Ammon's horn (tissue), 1 donor: ENCODE data around the gene GDAP1L1.
"Not testable (repeated sequence)": the region's sequence is repeated elsewhere in the genome, so short reads cannot be mapped to it uniquely, and the experiment has no call there.

Experiments
- DNase-seq: peaks from one replicate; pipeline ENCODE4 v3.0.0-alpha.2; 2016; ENCODE audit warnings: low spot score

The GDAP1L1 gene

DNA sequence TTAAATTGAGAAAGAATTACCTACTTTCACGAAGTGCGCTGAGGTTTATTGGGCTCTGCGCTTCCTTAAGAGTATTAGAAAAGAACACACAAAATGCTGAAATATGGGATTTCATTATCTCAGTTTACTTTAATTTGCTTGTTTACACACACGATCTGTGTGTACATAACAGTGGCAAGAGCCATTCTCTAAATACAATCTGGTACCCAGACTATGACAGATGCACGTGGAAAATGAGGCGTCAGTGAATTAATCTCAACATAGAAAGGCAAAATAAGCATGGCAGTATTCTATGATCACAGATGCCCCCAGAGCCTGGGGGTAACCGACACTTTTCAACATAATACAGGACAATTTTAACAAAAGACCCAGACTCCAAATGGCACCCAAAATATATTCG, 55.6 kb downstream of the GDAP1L1 start:
- DNase-seq = no peak

DNA sequence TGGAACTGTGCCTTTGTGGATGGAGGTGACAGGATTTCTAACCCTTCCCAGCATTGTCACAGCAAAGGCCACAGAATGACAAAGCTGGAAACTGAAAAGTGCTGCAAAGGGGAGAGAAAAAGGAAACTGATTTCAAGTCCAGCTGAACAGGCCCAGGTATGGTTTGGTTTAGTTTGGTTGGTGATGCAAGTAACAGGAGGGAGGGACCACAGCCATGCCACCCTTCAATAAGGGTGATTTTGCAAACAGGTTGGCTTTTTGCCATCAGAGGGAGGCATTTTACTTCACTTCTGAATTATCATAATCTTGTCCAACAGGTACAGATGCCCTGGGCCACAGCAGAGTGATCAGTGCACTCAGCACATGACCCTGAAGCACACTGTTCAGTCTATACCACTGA, 57.3 kb downstream of the GDAP1L1 start:
- DNase-seq = no peak

DNA sequence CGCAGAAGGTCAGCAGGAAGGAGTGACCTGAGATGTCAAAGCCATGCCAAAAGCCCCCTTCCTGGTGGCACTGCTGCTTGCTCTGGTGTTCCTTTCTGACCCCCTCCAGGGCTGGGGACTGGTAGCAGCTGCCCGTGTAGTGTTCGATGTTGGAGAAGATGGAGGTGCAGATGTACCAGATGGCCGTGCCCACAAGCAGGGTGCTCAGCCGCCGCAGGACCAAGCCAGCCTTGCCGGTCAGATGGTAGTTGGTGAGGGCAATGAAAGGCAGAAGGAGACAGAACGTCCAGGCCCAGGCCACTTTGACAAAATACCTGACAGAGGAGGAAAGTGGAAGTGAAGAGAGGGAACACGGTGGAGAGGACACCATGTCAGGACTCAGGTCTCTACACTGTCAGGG, 59.8 kb downstream of the GDAP1L1 start:
- no peak for DNase-seq

DNA sequence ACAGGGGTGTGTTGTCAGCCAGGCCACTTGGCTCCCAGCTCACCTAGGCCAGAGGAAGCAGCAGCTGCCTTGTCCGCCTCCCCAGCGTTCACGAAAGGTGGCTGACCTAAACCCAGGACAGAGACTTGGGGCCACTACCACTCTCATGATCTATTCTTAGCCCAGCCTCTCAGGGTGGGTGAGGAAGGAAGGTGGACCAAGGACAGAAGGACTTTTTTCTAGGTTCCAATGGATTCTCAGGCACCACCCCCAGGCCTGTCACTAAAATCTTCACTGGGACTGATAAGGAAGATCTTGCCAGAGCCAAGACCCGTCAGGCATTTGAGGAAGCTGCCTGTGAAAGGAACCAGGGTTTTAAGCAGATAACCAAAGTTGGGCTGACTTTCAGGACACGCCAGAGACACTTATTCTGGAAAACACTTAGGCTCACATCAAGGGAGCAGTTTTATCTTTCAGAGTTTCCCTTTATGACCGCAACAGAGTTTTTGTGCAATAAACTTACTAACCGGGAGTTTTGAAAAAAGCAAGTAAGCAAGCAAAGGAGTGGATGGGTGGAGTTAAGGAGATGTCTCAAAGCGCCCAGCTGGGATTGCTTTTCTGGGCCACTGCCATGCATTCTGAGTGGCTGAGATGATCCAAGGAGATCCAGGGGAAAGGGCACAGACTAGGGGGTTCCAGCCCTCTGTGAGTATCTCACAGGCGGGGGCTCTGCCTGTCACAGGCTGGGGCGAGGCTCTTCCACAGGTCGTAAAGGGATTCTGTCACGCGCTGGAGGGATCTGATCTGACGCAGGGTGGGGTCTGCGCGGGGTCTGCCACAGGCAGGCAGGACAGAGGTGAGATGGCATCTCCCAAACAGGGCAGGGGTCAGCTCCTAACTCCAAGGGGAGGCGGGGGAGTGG, 62.9 kb downstream of the GDAP1L1 start:
- DNase-seq = no peak

DNA sequence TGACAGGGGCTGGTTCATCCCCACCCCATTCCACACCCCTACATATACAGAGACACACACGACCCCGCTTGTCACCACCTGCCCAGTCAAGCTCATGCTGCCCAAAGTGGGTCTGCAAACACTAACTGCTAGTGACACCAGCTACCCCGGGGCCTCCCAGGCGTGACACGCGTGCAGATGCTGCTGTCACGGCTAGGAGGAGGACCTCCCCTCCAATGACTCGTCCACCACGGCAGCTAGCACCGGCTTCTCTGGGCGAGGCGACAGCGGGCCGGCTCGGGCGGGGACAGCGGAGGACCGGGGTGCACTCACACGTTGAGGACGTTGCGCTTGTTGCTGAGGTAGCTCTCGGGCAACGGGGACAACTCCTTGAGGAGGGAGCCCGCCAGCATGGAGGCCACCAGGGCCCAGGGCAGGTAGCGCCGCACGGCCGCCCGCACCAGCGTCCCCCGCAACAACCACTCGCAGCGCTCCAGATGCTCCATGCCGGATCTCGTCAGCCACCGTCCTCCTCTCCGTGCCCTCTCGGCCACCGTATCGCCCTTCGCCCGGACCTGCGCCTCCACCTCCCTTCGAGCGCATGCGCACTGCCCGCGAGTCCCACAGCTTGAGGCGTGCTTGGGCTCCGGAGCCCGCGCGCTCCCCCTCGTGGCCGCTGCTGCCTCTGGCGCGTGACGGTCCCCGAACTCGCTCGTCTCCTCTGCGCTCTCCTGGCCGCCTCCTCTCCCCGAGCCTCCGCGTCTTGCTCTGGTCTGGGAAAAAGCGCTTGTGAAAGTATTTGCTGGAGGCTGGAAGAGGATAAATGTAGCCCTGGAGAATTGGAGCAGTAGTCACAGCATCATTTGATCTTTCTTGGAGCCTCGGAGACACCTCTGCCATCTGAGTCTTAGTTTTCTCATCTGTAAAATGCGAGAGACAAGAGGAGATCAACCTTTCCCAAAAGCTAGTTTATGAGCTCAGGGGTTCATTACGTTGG, 63.8 kb downstream of the GDAP1L1 start, which contains the start of gene FITM2:
Gene FITM2, minus strand, starts transcription at position 539 of the 976 bp plus-strand sequence. Its CDS starts 54 bp downstream, at position 485.
- peak; percentile 98 for DNase-seq

DNA sequence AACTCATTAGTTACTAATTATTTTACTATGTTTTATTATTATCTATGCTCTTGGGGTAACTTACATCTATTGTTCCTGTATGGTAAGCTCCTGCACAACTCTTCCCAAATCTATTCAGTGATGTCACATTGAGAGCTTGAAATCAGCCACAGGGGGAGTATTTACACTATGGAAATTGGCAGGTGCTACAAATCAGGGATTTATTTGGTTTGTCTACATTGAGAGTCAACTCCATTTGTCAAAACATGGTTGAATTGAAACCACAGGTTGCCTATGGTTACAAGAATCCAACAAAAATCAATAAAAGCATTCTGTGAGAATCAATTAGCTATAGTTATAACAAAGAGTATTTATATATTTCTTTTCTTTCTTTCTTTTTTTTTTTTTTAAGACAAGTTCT, 67.8 kb downstream of the GDAP1L1 start:
- no peak for DNase-seq

DNA sequence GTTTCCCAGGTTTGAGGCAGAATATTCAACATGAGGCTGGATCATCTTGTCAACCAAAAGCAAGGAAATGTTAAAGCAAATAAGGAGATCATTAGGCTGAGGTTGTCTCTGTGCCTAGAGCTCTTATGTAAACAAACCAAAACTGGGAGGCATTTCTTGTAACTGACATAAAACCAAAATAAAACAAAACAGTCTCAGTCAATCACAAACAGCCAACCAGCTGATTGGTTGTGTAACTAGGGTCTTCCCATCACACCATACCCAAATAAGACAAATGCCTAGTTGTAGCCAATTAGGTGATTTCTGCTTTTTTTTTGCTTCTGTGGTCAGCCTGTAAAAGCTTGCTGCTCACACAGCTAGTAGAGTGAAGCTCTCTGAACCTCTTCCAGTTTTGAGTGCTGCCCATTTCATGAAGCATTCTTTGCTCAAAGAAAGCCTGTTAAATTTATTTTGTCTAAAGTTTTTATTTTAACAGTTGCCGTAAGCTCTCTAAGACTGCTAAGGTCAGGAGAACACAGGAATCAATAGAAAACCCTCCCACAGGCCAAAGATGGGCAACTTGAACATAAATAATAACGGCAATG, 72.8 kb downstream of the GDAP1L1 start:
- DNase-seq = no peak

DNA sequence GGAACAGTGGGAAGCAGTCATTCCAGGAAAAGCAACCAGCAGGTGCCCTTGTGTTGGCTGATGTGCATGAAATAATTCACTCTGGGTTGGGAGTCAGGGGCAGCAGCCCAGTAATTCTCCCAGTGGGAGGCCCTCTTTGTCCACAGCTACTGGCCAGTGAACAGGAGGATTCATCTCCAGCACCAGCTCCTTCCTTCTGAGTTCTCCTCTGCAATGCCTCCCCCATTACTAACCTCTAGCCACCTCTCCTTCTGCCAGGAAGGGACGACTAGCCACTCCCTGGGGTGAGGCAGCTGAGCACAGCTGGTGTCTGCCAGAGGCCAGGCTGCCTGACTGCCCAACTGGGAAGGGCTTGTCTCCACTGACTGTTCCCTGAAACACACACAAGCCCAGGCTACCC, 77.2 kb downstream of the GDAP1L1 start:
- DNase-seq = no peak

DNA sequence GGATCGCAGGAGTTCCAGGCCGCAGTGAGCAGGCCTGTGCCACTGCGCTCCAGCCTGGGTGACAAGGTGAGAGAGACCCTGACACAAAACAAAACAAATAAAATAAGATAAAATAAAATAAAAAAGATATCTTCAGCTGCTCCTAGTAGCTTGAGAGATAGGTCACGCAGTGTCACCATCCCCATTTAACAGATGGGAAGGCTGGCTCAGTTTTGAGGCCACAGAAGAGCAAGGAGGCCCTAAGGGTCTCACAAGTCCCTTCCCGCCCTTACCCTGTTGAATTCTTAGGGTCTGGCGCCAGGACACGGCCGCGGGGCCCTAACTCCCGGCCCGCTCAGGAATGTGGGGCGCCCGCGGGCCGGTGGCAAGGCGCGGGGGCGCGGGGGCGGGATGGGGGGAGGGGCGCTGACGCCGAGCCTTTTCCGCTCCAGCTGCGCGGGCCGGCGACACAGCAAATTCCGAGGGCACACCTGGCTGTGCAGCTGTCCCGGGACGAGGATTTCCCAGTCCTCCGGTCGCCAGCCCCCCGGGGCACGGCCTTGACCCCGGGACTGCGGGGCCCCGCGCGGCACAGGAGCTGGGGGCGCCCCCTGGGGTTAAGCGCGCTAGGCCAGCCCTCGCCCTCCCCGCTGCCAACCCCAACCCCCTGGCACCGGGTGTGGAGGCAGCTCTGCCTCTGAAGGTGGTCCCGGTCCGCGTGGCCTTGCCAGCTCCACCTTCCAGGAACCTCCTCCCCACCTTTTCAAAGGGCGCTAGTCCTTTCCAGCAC, 79.5 kb downstream of the GDAP1L1 start:
- no peak for DNase-seq

DNA sequence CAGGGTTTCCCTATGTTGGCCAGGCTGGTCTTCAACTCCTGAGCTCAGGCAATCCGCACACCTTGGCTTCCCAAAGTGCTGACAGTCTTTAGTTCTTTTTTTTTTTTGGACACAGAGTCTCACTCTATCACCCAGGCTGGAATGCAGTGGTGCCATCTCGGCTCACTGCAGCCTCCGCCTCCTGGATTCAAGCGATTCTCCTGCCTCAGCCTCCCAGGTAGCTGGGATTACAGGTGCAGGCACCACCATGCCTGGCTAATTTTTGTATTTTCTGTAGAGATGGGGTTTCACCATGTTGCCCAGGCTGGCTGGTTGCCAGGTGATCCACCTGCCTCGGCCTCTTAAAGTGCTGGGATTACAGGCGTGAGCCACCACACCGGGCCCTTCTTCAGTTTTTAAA, 80.6 kb downstream of the GDAP1L1 start:
- not testable (repeated sequence) for DNase-seq

DNA sequence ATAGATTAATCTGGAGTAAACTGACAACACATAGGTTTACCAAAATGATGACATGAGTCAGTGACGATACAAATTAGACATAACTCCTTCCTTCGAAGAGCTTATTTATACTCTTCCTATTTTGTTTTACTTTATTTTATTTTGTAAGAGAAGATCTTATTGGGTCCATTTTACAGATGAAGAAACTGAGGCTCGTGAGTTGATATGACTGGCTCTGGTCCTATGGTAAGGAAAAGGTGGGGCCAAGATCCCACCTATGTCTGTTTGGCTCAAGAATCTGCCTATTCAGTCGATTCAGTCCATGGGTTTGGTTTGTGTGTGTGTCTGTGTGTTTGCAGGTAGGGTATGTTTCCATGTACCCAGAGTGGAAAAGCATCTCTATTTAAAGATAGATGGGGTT, 81.3 kb downstream of the GDAP1L1 start:
- no peak for DNase-seq
